ENCODE results near the gene TSPAN10. TPM values are rescaled to one million over a fixed set of nuclear protein-coding genes. Genes with fewer than 3 reads are reported as not detected.

Gene TSPAN10
- total and polyA plus RNA-seq, 2 of the 8 experiments (the other 6 are each of a cell fraction or from before 2014, with no cell fraction given) = 0.99 to 1.1 TPM

- WGBS, 2 experiments (ENCODE audit: extremely low coverage in 1 of 2, insufficient coverage in 1 of 2, insufficient read length in 1 of 2, insufficient replicate concordance in 2 of 2, low coverage in 1 of 2, low lambda C conversion rate in 2 of 2, missing lambda C conversion rate in 1 of 2) = 84% methylated on average over 6 of the region's 6 CpGs; no CpG with 5 or more reads in 1 of the 2 experiments
- no peak for FAIRE-seq
- peaks cover 0 to 12% of the 10 kb centered on the region in 2 experiments for H4K20me1 ChIP-seq (replicated peaks in 1 of 2; ENCODE audit: control insufficient read depth in 1 of 2, insufficient read depth in 2 of 2, low read length in 2 of 2)
- ChIA-PET POLR2A (ENCODE audit: partially characterized antibody) (interaction anchor here (0.9 to 1.5 kb wide), 6 partner anchors 13 to 42 kb away, joined by 3 to 5 read pairs (median 3); no protein-coding TSS in a partner anchor), CTCF (ENCODE audit: partially characterized antibody) (interaction anchor here (0.9 to 4.1 kb wide), 3 partner anchors 9 to 46 kb away, joined by 3 to 11 read pairs (median 3); no protein-coding TSS in a partner anchor)
- H3K4ac ChIP-seq (replicated peaks; ENCODE audit: insufficient read length, low read depth, low read length) = no peak overlapping the region
- no peak overlapping the region for H3K27ac ChIP-seq (ENCODE audit: low read depth, low read length)
- no peak overlapping the region for H2BK20ac ChIP-seq (ENCODE audit: low read length)
- no peaks in the 10 kb centered on the region for H3K23me2 ChIP-seq (ENCODE audit: low read depth, low read length)
- H3K79me2 ChIP-seq (ENCODE audit: control insufficient read depth in 1 of 2, insufficient read depth in 2 of 2, low read length in 2 of 2) = peaks cover 0 to 2% of the 10 kb centered on the region in 2 experiments; a peak in 1 of 4 replicates
- no peak overlapping the region for H3K4me3 ChIP-seq (ENCODE audit: extremely low read depth in 1 of 4, insufficient read depth in 2 of 4, low read depth in 3 of 4, low read length in 4 of 4)
- H4K91ac ChIP-seq (replicated peaks; ENCODE audit: insufficient read length, low read length) = no peak overlapping the region
- TF ChIP-seq NANOG (IDR thresholded peaks at IDR 0.05; ENCODE audit: insufficient read depth, low read depth, low read length, poor library complexity, severe bottlenecking) (no peak), HDAC2 (IDR thresholded peaks at IDR 0.05; ENCODE audit: borderline replicate concordance in 1 of 2, low read depth in 2 of 2, low read length in 2 of 2) (no peak), CBX8 (IDR thresholded peaks at IDR 0.05; ENCODE audit: borderline replicate concordance, low read depth, low read length) (no peak), POU5F1 (IDR thresholded peaks at IDR 0.05; ENCODE audit: low read depth, low read length) (no peak), E2F6 (IDR thresholded peaks at IDR 0.05) (no peak), BACH1 (IDR thresholded peaks at IDR 0.05; ENCODE audit: low read length) (no peak), SIN3A (conservative IDR thresholded peaks at IDR 0.05 in 1 of 2, IDR thresholded peaks at IDR 0.05 in 1 of 2; ENCODE audit: low read depth in 1 of 2, low read length in 2 of 2) (no peak), MAFK (IDR thresholded peaks at IDR 0.05; ENCODE audit: low read depth, low read length) (no peak), TBP (IDR thresholded peaks at IDR 0.05; ENCODE audit: low read depth, low read length) (no peak), TCF12 (IDR thresholded peaks at IDR 0.05; ENCODE audit: low read depth, low read length) (no peak)
- peaks cover 4% of the 10 kb centered on the region for H3K79me1 ChIP-seq (ENCODE audit: low read depth, low read length)
- no peak overlapping the region for H3K14ac ChIP-seq (ENCODE audit: insufficient read length)
- no peak overlapping the region for H3K56ac ChIP-seq (replicated peaks; ENCODE audit: insufficient read length, low read depth, low read length)
- no peaks in the 10 kb centered on the region for H3K4me1 ChIP-seq (replicated peaks in 1 of 4; ENCODE audit: control insufficient read depth in 3 of 4, insufficient read depth in 4 of 4, low read length in 3 of 4)
- no peak for DNase-seq (ENCODE audit: low read depth in 1 of 2, low spot score in 2 of 2)
- no peak overlapping the region for H3K4me2 ChIP-seq (ENCODE audit: insufficient read depth in 1 of 2, low read depth in 2 of 2, low read length in 2 of 2)
- H2AK5ac ChIP-seq (ENCODE audit: low read depth, low read length) = no peak overlapping the region
- H4K5ac ChIP-seq (ENCODE audit: insufficient read length, low read depth, low read length) = no peak overlapping the region
- no peak overlapping the region for H4K8ac ChIP-seq (ENCODE audit: extremely low read depth, insufficient read depth, low read length)
- peaks cover 16 to 54% (median 42%) of the 10 kb centered on the region in 4 experiments for H3K36me3 ChIP-seq (ENCODE audit: control insufficient read depth in 2 of 4, insufficient read depth in 4 of 4, low read length in 3 of 4)
- no peak overlapping the region for H2BK5ac ChIP-seq (ENCODE audit: low read depth, low read length)
- no peak overlapping the region for H2BK12ac ChIP-seq (ENCODE audit: low read depth, low read length)
- H3K18ac ChIP-seq (ENCODE audit: extremely low read depth, low read length) = no peak overlapping the region
- no peaks in the 10 kb centered on the region for H3K9me3 ChIP-seq (ENCODE audit: insufficient read depth in 2 of 2, low read depth in 1 of 2, low read length in 1 of 2)
- H2BK15ac ChIP-seq (ENCODE audit: low read length) = no peak overlapping the region
- H3K27me3 ChIP-seq (replicated peaks in 1 of 4; ENCODE audit: control insufficient read depth in 3 of 4, extremely low read depth in 1 of 4, insufficient read depth in 3 of 4, low read length in 3 of 4) = no peaks in the 10 kb centered on the region
- no peak overlapping the region for H3K9ac ChIP-seq (replicated peaks in 1 of 4; ENCODE audit: extremely low read depth in 1 of 4, low read depth in 3 of 4, low read length in 3 of 4)
- H2BK120ac ChIP-seq (replicated peaks; ENCODE audit: low read depth, low read length) = no peak overlapping the region
- H3K23ac ChIP-seq (ENCODE audit: insufficient read length) = no peak overlapping the region
- no peak overlapping the region for H2AFZ ChIP-seq (ENCODE audit: low read length)
Observed at GRCh38 chr17:81607431-81607830, 29.6 kb upstream of the TSPAN10 start.

Measured in H1 (cell line).